Activated CD4-positive, alpha-beta T cell treated with anti-CD3 and anti-CD28 coated beads, Interleukin-2, amount 10 ng/mL, durations not matched to agents 7 days and 5 days (primary cell): ENCODE measurements around the gene VPS37B. TPM values are rescaled to one million over a fixed set of nuclear protein-coding genes. Genes with fewer than 3 reads are reported as not detected.
A peak's percentile ranks its signal among the peaks of the same experiment; 100 is the strongest.

Source experiments
- CTCF ChIA-PET: fragments of 350-600 bp; sonication (Branson Sonifier 250); formaldehyde crosslinking; loops from one replicate; lab custom pipeline; 2021; ENCODE audit warnings: antibody characterized with exemption; lab: Charles Lee
- POLR2A ChIA-PET: fragments of 350-600 bp; sonication (Branson Sonifier 250); formaldehyde crosslinking; loops from one replicate; lab custom pipeline; 2021; ENCODE audit warnings: antibody characterized with exemption; lab: Charles Lee
- DNase-seq: peaks from one replicate; pipeline ENCODE4 v3.0.0-alpha.2; 2020
- H3K27ac Mint-ChIP-seq: one replicate; pipeline ENCODE4 v1.8.0; 2021; ENCODE audit warnings: mild to moderate bottlenecking, moderate library complexity, mixed read lengths
- H3K27me3 Mint-ChIP-seq: one replicate; pipeline ENCODE4 v1.8.0; 2021; ENCODE audit warnings: mixed read lengths
- H3K36me3 Mint-ChIP-seq: one replicate; pipeline ENCODE4 v1.8.0; 2021; ENCODE audit warnings: low read depth, mixed read lengths
- H3K4me1 Mint-ChIP-seq: one replicate; pipeline ENCODE4 v1.8.0; 2021; ENCODE audit warnings: mixed read lengths
- H3K4me3 Mint-ChIP-seq: one replicate; pipeline ENCODE4 v1.8.0; 2021; ENCODE audit warnings: mild to moderate bottlenecking, moderate library complexity, mixed read lengths
- H3K9me3 Mint-ChIP-seq: one replicate; pipeline ENCODE4 v1.8.0; 2021; ENCODE audit warnings: mixed read lengths
- total RNA-seq, 2 experiments: library from RNA; stranded (reverse); gene quantifications; one replicate each; pipeline ENCODE4 v1.2.3, GENCODE V29; 2021

Gene VPS37B
- total RNA-seq, 2 experiments from 2014 or later = 23.0 to 23.7 TPM

DNA sequence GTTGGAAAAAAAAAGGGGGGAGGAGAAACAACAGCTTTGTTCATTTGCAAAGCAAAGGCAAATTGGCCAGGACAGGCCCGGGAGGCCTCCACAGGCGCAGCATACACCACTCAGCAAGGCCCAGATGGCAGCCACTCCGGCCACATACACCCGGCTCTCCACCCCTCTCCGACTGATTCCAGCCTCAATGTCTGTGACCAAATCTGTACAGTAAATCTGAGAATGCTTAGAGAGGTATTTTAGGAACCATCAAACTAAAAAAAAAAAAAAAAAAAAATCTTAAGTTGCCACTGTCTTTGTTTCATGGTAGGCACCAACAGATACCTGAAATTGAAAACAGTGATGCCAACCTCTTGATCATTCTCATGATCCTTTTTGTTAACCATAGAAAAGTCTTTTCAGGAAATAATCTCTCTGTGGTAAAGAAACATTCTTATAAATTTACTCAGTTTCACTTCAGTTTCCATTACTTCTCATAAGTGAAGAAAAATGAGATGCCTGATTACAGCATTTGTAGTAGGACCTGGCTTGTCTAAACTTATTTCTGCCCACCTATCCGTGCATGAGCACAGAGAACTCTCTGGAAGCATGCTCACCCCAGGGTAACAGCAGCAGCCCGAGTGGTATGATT, 20.2 kb downstream of the VPS37B start:
- peaks cover 46% of the 10 kb centered on the region for H3K36me3 Mint-ChIP-seq
- H3K27ac Mint-ChIP-seq = no peak overlapping the region
- POLR2A ChIA-PET = no interaction called here

DNA sequence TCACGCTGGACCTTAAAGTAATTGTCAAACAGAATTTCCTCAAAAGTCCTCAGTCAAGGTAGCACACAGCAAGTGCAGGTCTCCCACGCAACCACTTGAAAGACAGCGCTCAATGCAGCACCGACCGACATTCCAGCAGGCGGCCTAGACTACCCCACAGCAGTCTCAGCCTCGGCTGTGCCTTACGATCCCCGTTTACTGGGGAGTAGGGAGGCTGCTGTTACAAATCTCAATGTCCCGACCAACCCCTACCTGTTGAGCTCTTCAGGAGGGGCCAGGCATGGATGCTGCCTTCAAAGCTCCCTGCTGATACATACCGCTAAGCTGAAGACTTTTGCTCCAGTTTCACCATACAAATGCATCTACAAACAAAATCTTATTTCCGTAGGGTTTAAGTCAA, 21.8 kb downstream of the VPS37B start:
- Mint-ChIP-seq H3K4me3 (no peak overlapping the region), H3K27ac (no peak overlapping the region), H3K4me1 (peaks cover 77% of the 10 kb centered on the region), H3K36me3 (peaks cover 48% of the 10 kb centered on the region), H3K27me3 (peaks cover 5% of the 10 kb centered on the region), H3K9me3 (no peaks in the 10 kb centered on the region)
- peak; percentile 34 for DNase-seq
- CTCF ChIA-PET = interaction anchor here (1.0 to 1.4 kb wide), 3 partner anchors 13 to 75 kb away, joined by 3 to 4 read pairs (median 4); no protein-coding TSS in a partner anchor
- POLR2A ChIA-PET = no interaction called here

More for the DNA sequence above, 20.2 kb downstream of the VPS37B start:
- H3K27me3 Mint-ChIP-seq = peaks cover 7% of the 10 kb centered on the region
- DNase-seq = no peak
- H3K4me1 Mint-ChIP-seq = peaks cover 92% of the 10 kb centered on the region
- CTCF ChIA-PET = interaction anchor here (0.5 to 0.7 kb wide), 3 partner anchors 10 to 34 kb away, joined by 3 to 4 read pairs (median 3); no protein-coding TSS in a partner anchor
- H3K9me3 Mint-ChIP-seq = no peaks in the 10 kb centered on the region
- H3K4me3 Mint-ChIP-seq = no peak overlapping the region

DNA sequence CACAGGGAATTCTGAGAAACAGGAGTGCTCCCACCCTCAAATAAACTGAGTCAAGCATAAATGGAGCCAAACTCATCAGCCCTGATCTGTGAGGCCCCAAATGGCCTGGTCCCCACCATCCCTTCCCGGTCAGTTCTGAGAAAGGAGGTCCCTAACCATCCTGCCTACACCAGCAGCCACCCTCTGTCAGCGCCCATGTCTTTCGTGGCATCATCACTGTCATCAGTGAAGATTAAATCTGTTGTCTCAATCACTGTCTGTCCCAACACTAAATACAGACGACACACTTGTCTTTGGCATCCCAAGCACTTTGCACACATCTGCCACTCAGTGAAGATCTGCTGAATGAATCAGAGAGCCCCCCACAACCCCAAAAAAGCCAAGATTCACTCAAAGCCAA, 22.4 kb downstream of the VPS37B start:
- POLR2A ChIA-PET = no interaction called here
- no peaks in the 10 kb centered on the region for H3K9me3 Mint-ChIP-seq
- peaks cover 5% of the 10 kb centered on the region for H3K27me3 Mint-ChIP-seq
- H3K4me1 Mint-ChIP-seq = peaks cover 71% of the 10 kb centered on the region
- CTCF ChIA-PET = interaction anchor here (1.0 to 1.4 kb wide), 3 partner anchors 13 to 76 kb away, joined by 3 to 4 read pairs (median 4); no protein-coding TSS in a partner anchor
- peak overlapping the region; percentile 60 for H3K27ac Mint-ChIP-seq
- DNase-seq = no peak
- peaks cover 52% of the 10 kb centered on the region for H3K36me3 Mint-ChIP-seq
- no peak overlapping the region for H3K4me3 Mint-ChIP-seq

DNA sequence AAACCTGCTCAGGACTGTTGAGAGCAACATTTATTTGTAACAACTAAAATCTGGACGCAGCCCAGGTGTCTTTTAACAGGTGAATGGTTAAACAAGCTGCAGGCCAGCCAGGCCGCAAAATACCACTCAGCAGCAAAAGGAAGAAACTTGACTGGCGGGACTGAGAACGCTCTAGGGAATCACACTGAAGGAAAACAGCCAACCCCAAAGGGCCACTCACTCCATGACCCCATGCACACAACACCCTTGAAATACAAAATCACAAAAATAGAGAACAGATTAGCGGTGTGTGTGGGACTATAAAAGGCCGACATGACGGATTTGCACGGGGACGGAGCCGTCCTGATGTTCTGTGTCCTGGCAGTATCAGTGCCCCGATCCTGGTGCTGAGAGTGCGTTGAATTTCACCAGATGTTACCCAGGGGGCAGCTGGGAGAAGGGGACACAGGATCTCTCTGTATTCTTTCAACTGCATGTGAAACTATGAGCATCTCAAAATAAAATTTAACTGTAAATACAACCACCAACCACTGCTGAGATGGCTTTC, 23.0 kb downstream of the VPS37B start:
- H3K9me3 Mint-ChIP-seq = no peaks in the 10 kb centered on the region
- no peak overlapping the region for H3K4me3 Mint-ChIP-seq
- peaks cover 52% of the 10 kb centered on the region for H3K36me3 Mint-ChIP-seq
- ChIA-PET POLR2A (no interaction called here), CTCF (interaction anchor here (1.5 to 2.4 kb wide), 3 partner anchors 8 to 14 kb away, joined by 4 to 8 read pairs (median 6); no protein-coding TSS in a partner anchor)
- peak overlapping the region; percentile 5 for H3K27ac Mint-ChIP-seq
- H3K4me1 Mint-ChIP-seq = peaks cover 65% of the 10 kb centered on the region
- peaks cover 5% of the 10 kb centered on the region for H3K27me3 Mint-ChIP-seq
- DNase-seq = no peak

DNA sequence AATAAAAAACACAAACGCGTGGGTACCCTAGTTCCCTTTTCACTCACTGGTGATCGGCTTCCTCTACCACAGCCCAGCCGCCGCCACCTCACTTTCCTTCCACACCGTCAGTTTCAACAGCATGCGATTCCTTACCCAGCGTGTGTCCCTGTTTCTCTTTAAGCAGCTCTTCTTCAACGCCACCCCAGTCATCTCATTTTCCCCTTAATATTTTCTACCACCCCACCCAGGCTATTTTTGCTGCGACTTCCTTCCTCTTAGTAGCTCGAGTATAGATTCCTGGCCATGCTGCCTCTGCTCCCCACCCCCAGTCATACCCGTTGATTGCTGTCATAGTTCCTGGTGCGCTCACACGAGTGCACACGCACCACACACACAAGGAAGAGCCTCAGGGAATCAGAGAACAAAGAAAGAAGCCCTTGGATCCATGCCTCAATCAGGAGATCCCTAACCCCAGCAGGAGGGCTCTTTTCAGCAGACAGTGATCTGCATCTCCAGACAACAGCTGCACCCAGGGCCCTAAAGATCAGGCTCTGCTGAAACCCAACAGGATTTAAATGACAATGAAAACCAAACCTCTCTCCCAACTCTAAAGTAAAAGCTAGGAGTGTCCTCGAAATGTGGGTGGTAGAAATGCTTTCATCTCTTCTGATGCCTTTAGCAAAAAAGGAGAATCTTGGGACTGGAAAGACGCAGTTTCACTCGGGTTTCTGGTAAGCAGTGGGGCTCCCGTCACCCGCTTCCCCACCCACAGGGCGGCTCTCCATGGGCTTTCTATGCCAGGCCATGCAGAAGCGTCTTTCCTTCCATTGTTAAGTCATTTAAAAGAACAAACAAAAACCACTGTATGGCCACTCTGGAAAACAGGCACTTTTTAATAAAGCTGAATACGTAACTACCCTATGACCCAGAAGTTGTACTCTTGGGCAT, 23.8 kb downstream of the VPS37B start:
- Mint-ChIP-seq H3K4me3 (peak overlapping the region; percentile 70), H3K4me1 (peaks cover 60% of the 10 kb centered on the region), H3K36me3 (peaks cover 51% of the 10 kb centered on the region), H3K27ac (peak overlapping the region; percentile 86), H3K9me3 (no peaks in the 10 kb centered on the region), H3K27me3 (peaks cover 5% of the 10 kb centered on the region)
- ChIA-PET CTCF (interaction anchor here (0.9 to 2.4 kb wide), 8 partner anchors 9 to 76 kb away, joined by 3 to 8 read pairs (median 4); no protein-coding TSS in a partner anchor), POLR2A (interaction anchor here (0.5 kb wide), 1 partner anchor 97 kb away, joined by 3 read pairs; no protein-coding TSS in a partner anchor)
- DNase-seq = peak; percentile 52

DNA sequence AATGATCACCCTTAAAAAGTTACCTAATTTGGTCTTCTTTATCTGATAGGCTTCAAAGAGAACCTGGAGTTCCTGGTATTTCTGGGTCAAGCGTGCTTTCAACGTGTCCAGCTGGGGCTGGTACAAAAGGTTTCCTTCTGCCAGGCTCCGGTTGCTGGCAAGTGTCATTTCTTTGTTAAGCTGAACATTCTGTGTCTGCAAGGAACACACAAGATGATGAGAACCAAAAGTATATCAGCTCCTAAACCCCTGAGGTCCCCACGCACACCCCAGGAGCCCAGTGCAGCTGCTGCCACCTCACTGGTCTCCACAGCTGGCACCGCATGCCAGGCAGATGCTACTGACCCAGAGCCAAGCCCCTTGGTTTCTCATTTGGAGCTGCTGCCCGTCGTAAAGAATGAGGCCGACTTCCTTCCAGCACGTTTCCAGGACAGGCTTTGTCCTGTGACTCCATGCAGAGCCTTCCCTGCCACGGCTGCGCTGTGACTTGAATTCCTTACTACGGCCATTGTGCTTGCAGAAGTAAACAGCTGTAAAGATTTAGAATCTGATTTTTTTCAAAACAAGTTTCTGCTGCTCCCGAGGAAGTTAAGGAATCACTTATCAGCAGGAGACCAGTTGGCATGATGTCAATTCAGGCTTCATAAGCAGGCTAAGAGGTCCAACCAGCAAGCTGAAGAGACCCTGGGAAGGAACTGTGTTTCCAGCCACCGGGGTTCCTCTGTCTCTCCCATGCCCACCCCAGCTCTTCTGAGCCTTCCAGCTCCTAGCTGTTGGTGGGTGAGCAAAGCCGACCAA, 24.9 kb downstream of the VPS37B start:
- Mint-ChIP-seq H3K9me3 (no peaks in the 10 kb centered on the region), H3K4me1 (peaks cover 52% of the 10 kb centered on the region), H3K27me3 (peaks cover 5% of the 10 kb centered on the region), H3K36me3 (peaks cover 53% of the 10 kb centered on the region), H3K27ac (peak overlapping the region; percentile 86), H3K4me3 (peak overlapping the region; percentile 70)
- ChIA-PET POLR2A (no interaction called here), CTCF (interaction anchor here (0.9 to 2.4 kb wide), 8 partner anchors 8 to 77 kb away, joined by 3 to 8 read pairs (median 5); no protein-coding TSS in a partner anchor)
- no peak for DNase-seq

DNA sequence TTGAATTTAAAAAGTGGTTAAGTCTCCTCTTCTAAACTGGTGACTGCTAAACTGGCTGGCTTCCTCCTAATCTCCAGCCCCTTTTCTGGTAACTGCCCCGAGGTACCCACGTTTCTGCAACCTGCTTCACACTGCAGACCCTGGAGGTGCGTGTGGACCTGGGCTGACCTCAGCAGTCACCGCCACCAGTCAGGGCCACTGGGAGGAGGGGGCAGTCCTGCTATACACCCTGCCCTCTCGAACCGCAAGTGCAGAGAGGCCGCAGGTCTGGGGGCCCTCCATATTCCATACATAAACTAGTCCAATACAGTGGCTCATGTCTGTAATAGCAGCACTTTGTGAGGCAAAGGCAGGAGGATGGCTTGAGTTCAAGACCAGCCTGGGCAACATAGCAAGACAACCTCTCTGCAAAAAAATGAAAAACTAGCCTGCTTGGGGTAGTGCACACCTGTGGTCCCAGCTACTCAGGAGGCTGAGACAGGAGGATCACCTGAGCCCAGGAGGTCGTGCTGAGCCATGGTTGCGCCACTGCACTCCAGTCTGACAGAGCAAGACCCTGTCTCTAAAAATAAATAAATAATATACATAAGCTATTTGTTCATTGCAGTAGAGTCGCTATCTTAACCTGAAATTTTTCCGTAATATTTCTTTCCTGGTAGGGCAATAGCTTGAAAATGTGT, 25.6 kb downstream of the VPS37B start:
- ChIA-PET CTCF (interaction anchor here (1.1 to 2.4 kb wide), 3 partner anchors 10 to 60 kb away, joined by 4 to 7 read pairs (median 6); no protein-coding TSS in a partner anchor), POLR2A (no interaction called here)
- Mint-ChIP-seq H3K4me1 (peaks cover 44% of the 10 kb centered on the region), H3K27ac (no peak overlapping the region), H3K9me3 (no peaks in the 10 kb centered on the region), H3K4me3 (no peak overlapping the region), H3K36me3 (peaks cover 55% of the 10 kb centered on the region), H3K27me3 (peaks cover 5% of the 10 kb centered on the region)
- no peak for DNase-seq

DNA sequence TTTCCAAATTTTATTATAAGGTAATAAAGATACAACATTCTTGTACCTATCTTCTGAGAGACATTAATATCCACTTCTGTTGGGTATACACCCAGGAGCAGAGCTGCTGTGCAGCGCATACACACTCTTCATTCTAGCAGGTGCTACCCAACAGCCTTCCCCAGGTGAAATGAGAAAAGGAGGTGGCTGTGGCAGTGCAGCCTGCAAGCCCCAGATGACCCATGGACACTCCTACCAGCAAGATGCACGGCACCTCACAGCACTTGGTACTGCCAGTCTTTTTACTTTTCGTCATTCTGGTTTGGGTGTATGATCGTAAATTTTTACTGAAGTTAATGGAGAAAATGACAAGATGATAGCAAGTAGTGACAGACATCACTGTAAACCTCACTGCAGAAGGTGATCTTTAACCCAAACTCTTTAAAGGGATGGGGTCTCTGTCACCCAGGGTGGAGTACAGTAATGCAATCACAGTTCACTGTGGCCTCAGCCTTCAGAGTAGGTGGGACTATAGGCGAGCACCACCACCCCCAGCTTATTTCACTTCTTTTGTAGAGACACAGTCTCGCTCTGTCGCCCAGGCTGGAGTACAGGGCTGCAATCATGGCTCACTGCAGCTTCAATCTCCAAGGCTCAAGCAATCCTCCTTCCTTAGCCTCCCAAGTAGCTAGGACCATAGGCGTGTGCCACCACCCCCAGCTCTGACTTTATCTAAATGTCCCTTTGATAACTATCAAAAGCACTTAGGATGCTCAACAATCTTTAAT, 26.5 kb downstream of the VPS37B start:
- H3K36me3 Mint-ChIP-seq = peaks cover 61% of the 10 kb centered on the region
- no peak for DNase-seq
- H3K27ac Mint-ChIP-seq = no peak overlapping the region
- H3K27me3 Mint-ChIP-seq = peaks cover 5% of the 10 kb centered on the region
- H3K9me3 Mint-ChIP-seq = no peaks in the 10 kb centered on the region
- POLR2A ChIA-PET = no interaction called here
- H3K4me1 Mint-ChIP-seq = peaks cover 40% of the 10 kb centered on the region
- no peak overlapping the region for H3K4me3 Mint-ChIP-seq
- CTCF ChIA-PET = interaction anchor here (0.6 to 1.1 kb wide), 2 partner anchors 9 to 73 kb away, joined by 3 to 4 read pairs; no protein-coding TSS in a partner anchor

DNA sequence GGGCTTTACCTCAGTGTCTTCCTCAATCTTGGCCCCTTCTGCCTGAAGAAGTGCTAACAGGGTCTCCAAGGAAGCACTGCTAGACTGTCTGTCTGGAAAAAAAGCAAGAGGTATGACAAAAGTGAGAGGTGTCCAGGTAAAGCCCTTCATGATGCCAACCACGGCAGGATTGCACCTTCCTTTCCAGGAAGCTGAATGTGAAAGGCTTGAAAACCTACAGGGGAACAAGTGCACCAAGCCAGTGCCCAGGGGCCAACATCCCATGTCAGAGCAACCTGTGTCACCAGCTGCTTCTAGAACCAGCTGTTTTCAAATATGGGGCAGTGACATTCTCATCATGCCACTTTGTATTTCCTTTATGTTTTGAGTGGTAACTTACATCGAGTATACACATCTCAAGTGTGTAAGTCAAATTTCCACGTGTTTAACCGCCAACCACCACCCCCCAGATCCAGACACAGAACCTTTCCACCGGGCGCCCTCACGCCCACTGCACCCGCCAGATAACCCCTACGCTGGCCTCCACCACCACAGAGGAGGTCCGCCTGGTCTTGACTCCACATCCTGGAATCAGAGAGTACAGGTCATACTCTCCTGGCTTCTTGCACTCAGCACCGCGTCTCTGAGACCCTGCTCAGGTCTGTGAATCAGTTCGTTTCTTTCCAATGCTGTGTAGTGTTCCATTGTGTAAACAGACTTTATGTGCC, 27.3 kb downstream of the VPS37B start:
- no peak for DNase-seq
- Mint-ChIP-seq H3K27ac (no peak overlapping the region), H3K4me1 (peaks cover 32% of the 10 kb centered on the region), H3K36me3 (peaks cover 58% of the 10 kb centered on the region), H3K27me3 (peaks cover 5% of the 10 kb centered on the region), H3K9me3 (no peaks in the 10 kb centered on the region), H3K4me3 (no peak overlapping the region)
- POLR2A ChIA-PET = no interaction called here
- CTCF ChIA-PET = no interaction called here

DNA sequence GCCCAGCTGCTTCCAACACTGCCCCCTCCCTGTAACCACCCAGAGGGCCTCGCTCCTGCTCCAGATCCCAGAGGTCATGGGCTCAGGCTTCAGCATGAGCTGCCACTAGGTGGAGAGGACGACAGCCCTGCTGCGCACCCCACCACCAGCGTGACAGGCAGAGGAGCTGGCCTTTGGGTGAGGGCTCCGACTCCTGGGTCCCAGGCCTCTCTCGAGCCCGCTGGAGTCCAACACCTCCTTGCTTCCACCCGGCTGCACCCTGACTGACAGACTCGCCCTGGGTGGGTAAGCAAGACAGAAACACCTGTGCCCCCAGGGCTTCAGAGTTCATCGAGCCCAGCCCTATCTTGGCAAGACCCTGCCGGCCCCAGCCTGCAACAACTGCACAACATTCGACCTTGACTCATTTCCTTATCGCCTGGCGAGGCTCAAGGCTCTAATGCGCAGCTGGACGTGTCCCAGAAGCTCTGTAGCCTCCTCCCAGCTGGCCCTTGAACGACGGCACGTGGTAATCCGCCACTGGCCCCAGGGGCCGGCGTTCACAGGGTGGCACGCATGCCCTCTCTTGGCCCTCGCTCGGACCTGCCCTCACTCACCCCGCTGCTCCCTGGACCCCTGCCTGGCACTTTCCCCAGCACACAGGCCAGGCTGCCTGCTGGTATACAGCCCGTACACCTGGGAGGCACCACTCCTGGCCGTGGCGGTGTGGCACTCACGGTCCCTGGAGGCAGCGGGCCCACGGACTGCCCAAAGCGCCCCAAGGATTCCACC, 28.0 kb downstream of the VPS37B start:
- Mint-ChIP-seq H3K9me3 (no peaks in the 10 kb centered on the region), H3K27me3 (no peaks in the 10 kb centered on the region), H3K27ac (no peak overlapping the region), H3K36me3 (peaks cover 54% of the 10 kb centered on the region), H3K4me3 (no peak overlapping the region), H3K4me1 (peaks cover 25% of the 10 kb centered on the region)
- ChIA-PET CTCF (no interaction called here), POLR2A (no interaction called here)
- DNase-seq = no peak
